H1 (cell line): Measurements from ENCODE around the gene ZNF219. TPM values are rescaled to one million over a fixed set of nuclear protein-coding genes. Genes with fewer than 3 reads are reported as not detected.

Experiments
- CBX5 ChIP-seq: fragments of 300-800, 300-1000 bp; sonication (generic); IDR thresholded peaks from 2 replicates; pipeline ENCODE4 v1.7.1; 2016; ENCODE audit warnings: antibody characterized with exemption, low read length, low read depth
- CHD7 ChIP-seq: fragments of 300-600 bp; sonication (generic); IDR thresholded peaks from 2 replicates; pipeline ENCODE4 v1.7.1; 2012; ENCODE audit warnings: low read length, moderate library complexity, mild to moderate bottlenecking, inconsistent platforms; ENCODE audit not compliant: insufficient replicate concordance
- CTBP2 ChIP-seq: IDR thresholded peaks from 2 replicates; pipeline ENCODE4 v1.7.0; 2011; ENCODE audit warnings: borderline replicate concordance, mild to moderate bottlenecking, moderate library complexity, mixed read lengths, low read length; ENCODE audit not compliant: insufficient read depth, insufficient read length
- EZH2 ChIP-seq: fragments of 200-600 bp; sonication (generic); IDR thresholded peaks from 2 replicates; pipeline ENCODE4 v1.7.1; 2012; ENCODE audit warnings: low read depth, mild to moderate bottlenecking, moderate library complexity, low read length, inconsistent platforms; ENCODE audit not compliant: severe bottlenecking
- GTF2F1 ChIP-seq: IDR thresholded peaks from 2 replicates; pipeline ENCODE4 v1.6.1; 2012; ENCODE audit warnings: low read depth, low read length, improper control_type of control experiment, borderline replicate concordance
- MAFK ChIP-seq: IDR thresholded peaks from 2 replicates; pipeline ENCODE4 v1.6.1; 2012; ENCODE audit warnings: low read depth, mild to moderate bottlenecking, improper control_type of control experiment, low read length
- SAP30 ChIP-seq: fragments of 300-600 bp; sonication (generic); IDR thresholded peaks from 2 replicates; pipeline ENCODE4 v1.7.1; 2012; ENCODE audit warnings: low read length, moderate library complexity, mild to moderate bottlenecking, inconsistent platforms; ENCODE audit not compliant: insufficient read depth, insufficient replicate concordance
- SIRT6 ChIP-seq: IDR thresholded peaks from one replicate; pipeline ENCODE4 v1.7.1; 2012; ENCODE audit warnings: low read length, inconsistent platforms
- TAF1 ChIP-seq: IDR thresholded peaks from 2 replicates; pipeline ENCODE4 v1.6.1; 2011; ENCODE audit warnings: mild to moderate bottlenecking, low read depth, low read length
- ZNF274 ChIP-seq: IDR thresholded peaks from 2 replicates; pipeline ENCODE4 v1.7.0; 2012; ENCODE audit warnings: low read length, borderline replicate concordance; ENCODE audit errors: extremely low read depth
- polyA plus RNA-seq, 7 experiments: library from polyadenylated mRNA; depleted of rRNA in 3 of 7; stranded (reverse) in 5 of 7; unstranded in 2 of 7; fragments of >200 nt in 5 of 7; fragments of 200-250 nt in 2 of 7; gene quantifications; 1 replicate in 5 of 7; 2 replicates in 1 of 7; 4 replicates in 1 of 7; pipeline versions ENCODE4 v1.2.1 to v1.2.3, GENCODE V29; 2011 to 2013; ENCODE audit warnings: missing spikeins in 2 of 7, mixed read lengths in 2 of 7
- total RNA-seq: library from RNA; stranded (reverse); fragmentation: NEBNext Ultra II Directional; extraction: Animal tissue kit (Norgen Biotek cat#: 25700); gene quantifications from 2 replicates; pipeline ENCODE4 v1.2.1, GENCODE V29; 2021
- TF ChIP-seq, protein P1 (sequence below): IDR thresholded peaks from 2 replicates; pipeline ENCODE4 v1.6.1; 2012; ENCODE audit warnings: inconsistent platforms

ZNF219 gene
- total and polyA plus RNA-seq, 2 of the 8 experiments (the other 6 are each of a cell fraction or from before 2014, with no cell fraction given): 113 to 160 TPM

GRCh38 chr14:21072031-21072473 is 26.4 kb downstream of the ZNF219 start (continued):
- TF ChIP-seq CHD7 (no peak), CTBP2 (no peak), EZH2 (no peak), SIRT6 (no peak), CBX5 (no peak), SAP30 (no peak), ZNF274 (no peak), GTF2F1 (no peak), MAFK (no peak), TAF1 (no peak)
- TF ChIP-seq, protein P1, sequence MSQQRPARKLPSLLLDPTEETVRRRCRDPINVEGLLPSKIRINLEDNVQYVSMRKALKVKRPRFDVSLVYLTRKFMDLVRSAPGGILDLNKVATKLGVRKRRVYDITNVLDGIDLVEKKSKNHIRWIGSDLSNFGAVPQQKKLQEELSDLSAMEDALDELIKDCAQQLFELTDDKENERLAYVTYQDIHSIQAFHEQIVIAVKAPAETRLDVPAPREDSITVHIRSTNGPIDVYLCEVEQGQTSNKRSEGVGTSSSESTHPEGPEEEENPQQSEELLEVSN: no peak
